GM18498 (cell line): ENCODE results near the gene CD68.
A peak's percentile ranks its signal among the peaks of the same experiment; 100 is the strongest.

Source experiments
- ATAC-seq: cut with Tn5 transposase; IDR thresholded peaks from one replicate; pipeline ENCODE4 v1.9.1; 2021; ENCODE audit warnings: mild to moderate bottlenecking, moderate library complexity; ENCODE audit not compliant: unreplicated experiment

CD68 gene, protein sequence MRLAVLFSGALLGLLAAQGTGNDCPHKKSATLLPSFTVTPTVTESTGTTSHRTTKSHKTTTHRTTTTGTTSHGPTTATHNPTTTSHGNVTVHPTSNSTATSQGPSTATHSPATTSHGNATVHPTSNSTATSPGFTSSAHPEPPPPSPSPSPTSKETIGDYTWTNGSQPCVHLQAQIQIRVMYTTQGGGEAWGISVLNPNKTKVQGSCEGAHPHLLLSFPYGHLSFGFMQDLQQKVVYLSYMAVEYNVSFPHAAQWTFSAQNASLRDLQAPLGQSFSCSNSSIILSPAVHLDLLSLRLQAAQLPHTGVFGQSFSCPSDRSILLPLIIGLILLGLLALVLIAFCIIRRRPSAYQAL

DNA sequence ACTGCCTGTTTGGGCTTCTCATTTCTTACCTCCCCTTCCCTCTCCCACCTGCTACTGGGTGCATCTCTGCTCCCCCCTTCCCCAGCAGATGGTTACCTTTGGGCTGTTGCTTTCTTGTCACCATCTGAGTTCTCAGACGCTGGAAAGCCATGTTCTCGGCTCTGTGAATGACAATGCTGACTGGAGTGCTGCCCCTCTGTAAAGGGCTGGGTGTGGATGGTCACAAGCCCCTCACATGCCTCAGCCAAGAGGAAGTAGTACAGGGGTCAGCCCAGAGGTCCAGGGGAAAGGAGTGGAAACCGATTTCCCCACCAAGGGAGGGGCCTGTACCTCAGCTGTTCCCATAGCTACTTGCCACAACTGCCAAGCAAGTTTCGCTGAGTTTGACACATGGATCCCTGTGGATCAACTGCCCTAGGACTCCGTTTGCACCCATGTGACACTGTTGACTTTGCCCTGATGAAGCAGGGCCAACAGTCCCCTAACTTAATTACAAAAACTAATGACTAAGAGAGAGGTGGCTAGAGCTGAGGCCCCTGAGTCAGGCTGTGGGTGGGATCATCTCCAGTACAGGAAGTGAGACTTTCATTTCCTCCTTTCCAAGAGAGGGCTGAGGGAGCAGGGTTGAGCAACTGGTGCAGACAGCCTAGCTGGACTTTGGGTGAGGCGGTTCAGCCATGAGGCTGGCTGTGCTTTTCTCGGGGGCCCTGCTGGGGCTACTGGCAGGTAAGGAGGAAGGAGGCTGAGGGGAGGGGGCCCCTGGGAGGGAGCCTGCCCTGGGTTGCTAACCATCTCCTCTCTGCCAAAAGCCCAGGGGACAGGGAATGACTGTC lies at the start of gene CD68:
CD68 (plus strand) TSS at position 638 of the 833 bp plus-strand sequence; CDS start at position 678, 40 bp downstream.
- no peak for ATAC-seq

DNA sequence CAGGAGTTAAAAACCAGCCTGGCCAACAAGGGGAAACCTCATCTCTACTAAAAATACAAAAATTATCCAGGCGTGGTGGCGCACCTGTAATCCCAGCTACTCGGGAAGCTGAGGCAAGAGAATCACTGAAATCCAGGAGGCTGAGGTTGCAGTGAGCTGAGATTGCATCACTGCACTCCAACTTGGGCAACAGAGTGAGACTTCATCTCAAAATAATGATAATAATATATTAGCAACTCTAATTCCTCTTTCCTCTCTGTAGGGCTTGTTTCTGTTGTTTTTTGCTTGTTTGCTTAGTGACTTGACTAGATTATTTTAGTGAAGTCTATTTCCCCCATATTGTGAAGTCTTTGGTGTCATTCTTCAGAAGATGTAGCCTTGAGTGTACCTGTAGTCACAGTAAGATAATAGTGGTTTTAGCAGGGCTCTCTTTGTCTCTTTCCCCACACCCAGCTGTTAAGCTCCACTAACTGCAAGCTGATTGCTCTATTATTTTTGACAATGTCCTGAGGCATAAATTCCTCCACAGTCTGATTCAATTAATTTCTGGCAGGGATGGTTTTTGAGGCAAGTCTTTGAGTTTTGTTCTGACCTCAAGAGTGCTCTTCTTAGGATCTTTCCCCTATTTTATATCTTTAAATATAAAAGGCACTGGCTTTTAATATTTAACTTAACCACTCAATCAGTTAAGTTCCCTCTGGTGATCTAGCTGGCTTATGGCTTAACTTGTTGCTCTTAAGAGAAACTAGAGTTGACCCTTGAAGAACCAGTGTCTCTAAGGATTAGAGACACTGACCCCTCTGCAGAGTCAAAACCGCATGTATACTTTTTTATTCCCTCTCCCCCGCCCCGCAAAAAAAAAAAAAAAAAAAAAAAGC lies 49.2 kb upstream of the CD68 start:
- ATAC-seq = no peak

DNA sequence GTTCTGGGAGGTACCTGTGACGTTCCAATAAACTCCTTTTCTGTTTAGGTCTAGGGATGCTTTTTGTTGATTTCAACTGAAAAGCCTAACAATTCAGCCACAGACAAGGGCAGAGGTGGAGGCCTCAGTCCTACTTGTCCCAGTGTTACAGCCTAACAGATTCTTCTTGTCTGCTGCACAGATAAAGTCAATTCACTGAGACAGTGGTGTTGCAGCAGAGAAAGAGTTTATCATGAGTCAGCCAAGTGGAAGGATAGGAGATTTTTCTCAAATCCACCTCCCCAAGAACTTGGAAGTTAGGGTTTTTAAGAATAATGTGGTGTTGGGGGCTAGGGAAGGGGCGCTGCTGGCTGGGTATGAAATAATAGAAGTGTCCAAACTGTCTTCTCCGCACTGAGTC lies 41.4 kb upstream of the CD68 start:
- ATAC-seq = no peak

DNA sequence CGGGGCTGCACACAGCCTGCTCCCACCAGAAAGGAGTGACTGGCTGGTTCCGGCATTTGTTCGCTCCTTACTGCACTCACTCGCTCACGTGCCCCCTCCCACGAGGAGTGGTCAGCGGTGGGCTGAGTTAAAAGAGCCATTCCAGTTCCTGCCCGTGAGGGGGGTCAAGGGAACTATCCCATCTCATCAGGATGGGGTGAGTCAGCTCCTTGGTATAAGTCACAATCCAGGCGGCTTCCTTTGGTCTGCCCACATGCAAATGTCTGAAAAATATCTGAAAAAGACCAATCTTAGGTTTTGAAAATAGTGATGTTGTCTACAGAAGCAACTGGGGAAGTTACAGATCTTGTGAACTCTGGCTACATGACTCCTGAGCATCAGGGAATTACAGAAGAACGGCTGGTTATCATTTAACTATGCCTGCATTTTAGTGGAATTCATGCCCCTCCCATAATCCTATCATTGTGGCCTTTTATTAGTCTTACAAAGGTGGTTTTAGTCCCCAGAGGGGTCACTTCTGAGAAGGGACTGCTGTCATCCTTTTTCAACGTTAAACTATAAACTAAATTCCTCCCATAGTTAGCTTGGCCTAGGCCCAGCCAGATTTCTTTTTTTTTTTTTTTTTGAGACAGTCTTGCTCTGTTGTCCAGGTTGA lies 40.4 kb upstream of the CD68 start:
- ATAC-seq = no peak

DNA sequence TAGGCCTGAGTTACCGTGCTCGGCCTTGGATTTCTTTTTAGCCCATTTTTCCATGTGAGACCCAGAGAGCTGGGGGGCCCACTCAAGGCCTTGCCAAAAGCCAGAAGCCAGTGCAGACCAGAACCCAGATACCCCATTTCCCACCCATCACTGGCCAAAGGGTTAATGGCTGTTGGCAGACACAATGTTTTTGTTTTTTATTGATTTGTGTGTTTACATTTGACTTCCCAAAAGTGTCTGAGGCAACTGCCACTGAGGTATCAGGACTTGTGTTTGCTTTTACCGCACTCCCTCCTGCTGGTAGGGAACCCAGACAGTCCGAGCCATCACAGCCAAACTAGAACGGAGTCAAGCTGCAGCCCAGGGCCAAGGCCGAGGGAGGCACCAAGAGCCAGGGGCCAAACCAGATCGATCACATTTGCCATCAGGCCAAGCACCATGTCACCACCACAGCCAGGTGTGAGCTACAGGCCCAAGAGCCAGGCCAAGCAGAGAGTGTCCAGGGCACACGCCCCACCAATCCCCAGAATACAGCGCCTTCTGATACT lies 38.3 kb upstream of the CD68 start:
- ATAC-seq = no peak

DNA sequence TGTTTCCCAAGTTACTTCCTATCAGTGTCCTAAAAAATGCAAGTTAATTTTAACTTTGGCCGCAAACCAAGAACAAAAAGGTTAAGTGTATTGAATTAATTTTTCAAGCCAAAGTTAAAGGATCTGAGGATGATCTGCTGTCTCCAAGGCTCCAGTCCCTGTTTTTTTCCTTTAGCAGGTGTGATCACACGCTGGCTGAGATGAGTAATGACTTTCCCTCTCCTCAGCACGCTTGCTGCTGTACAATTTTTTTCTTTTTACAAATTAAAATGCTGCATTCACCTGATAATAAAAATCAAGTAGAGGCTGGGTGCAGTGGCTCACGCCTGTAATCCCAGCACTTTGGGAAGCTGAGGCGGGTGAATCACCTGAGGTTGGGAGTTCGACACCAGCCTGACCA lies 34.5 kb upstream of the CD68 start:
- ATAC-seq = no peak

DNA sequence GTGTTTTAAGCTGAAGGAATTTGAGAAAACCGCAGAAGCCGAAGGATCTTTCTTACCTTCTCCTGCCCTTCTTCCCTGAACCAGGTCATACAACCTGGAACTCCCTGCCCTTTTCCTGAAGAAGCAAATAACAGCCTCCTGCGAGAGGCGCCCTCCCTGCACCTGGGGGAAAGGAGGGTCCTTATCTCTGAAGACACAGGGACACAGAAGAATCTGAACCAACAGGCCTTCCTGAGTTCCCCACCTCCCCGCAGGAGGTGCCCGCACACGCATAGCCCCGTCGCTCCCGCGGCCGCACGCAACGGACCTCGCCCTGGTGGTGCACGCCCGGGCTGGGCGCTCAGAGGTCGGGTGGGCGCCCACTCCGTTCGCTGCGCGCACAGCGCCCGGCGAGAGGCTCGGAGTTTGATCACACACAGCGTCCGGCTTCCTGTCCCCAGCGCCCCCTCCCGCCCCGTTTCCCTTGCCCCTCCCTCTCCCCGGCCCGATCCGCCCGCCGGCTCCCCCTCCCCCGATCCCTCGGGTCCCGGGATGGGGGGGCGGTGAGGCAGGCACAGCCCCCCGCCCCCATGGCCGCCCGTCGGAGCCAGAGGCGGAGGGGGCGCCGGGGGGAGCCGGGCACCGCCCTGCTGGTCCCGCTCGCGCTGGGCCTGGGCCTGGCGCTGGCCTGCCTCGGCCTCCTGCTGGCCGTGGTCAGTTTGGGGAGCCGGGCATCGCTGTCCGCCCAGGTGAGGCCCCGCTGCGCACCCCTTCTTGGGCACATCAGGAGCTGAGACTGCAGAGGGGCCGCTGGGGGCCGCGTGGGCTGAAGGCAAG lies 30.6 kb upstream of the CD68 start, which contains the start of gene TNFSF12:
TNFSF12 (plus strand) TSS at position 474 of the 816 bp plus-strand sequence; CDS start at position 570, 96 bp downstream.
- peak; percentile 54 for ATAC-seq

DNA sequence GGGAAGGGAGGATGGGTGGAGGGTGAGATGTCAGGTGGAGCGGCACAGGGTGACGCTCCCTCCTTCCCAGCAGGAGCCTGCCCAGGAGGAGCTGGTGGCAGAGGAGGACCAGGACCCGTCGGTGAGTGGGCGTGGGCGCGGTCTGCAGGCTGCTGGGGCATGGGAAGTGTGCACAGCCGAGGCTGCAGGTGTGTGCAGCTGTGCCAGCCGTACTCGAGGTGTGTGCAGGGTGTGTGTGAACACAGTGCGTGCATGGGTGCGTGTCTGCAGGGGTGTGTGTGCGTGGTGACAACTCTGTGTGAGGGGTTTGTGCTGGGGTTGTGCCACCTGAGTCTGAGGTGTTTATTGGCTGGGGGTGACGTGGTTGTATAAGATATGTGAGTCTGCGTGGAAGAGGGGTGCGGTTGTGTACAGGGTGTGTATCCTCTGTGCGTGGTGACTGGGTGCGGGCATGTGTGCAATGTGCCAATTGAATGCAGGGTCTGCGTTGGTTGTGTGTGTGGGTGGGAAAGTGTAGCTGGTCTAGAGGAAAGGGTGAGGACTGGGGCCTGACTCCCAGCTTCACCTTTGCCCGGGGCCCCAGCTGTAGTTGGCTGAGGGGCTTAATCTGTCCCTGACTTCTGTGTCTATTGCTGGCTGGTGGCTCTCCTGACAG lies 29.9 kb upstream of the CD68 start:
- ATAC-seq = peak; percentile 16

DNA sequence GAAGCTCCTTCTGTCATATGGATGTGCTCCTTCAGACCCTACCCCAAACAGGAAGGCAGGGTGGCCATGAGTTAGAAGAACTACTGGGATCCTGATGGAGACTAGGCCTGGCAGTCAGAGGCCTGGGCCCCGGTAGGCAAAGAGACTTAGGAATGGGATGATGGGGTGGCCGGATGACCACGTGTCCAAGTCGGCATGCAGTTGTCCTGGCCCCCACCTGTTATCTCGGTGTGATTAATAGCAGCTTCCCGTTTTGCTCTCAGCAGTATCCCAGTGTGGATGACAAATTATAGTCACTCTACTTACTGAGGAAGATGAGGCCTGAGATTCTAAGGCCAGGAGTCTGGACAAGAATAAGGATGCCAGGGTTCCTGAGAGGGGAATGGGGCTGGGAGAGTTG lies 29.1 kb upstream of the CD68 start:
- ATAC-seq = no peak

DNA sequence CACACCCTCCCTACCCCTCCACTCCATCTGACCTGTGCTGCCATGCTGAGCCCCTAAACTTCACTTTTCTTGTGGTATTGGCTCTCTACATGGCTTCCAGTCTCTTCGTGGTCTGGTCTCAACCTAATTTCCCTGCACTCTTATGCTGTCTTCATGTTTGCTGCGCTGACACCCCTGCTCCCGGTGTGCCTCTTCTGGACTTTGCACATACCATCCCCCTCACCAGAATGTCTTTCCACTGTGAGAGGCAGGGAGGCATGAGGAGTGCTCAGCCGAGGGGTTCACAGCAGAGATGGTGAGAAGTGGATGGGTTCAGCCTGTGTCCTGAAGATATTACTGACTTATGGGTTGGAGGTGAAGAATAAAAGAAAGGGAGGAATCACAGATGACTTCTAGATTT lies 28.0 kb upstream of the CD68 start:
- no peak for ATAC-seq

DNA sequence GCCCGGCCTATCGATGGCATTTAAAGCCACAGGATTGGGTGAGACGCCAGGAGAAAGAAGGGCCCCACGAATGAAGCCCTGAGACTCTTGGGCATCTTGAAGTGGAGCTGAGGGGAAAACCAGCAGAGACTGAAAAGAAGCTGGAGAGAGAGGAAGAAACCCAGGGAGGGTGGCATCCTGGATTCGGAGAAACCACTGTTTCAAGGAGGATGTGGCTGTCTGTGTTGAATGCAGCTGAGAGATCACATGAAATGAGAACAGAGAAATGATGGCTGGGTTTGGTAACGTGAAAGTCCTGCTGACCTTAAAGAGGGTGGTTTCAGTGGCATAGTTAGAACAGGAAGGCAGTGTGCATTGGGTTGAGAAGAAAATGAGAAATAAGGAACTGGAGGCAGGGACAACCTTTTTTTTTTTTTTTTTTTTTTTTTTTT lies 26.8 kb upstream of the CD68 start:
- peak; percentile 75 for ATAC-seq

DNA sequence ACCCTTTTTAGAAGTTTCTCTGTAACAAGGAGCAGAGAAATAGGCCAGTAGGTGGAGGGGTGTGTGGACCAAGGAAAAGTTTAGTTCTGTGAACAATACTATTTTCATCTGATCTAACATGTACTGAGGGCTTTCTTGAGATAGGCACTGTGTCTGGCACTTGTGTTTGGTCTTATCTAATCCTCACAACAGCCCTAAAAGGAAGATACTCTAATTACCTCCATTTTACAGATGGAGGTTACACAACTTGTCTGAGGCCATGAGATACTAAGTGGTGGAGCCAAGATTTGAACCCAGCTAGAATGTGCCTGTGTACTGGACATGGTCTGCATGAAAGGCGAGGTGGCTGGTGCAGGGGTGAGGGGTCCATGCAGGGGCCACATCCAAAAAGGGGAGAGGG lies 26.1 kb upstream of the CD68 start:
- no peak for ATAC-seq

DNA sequence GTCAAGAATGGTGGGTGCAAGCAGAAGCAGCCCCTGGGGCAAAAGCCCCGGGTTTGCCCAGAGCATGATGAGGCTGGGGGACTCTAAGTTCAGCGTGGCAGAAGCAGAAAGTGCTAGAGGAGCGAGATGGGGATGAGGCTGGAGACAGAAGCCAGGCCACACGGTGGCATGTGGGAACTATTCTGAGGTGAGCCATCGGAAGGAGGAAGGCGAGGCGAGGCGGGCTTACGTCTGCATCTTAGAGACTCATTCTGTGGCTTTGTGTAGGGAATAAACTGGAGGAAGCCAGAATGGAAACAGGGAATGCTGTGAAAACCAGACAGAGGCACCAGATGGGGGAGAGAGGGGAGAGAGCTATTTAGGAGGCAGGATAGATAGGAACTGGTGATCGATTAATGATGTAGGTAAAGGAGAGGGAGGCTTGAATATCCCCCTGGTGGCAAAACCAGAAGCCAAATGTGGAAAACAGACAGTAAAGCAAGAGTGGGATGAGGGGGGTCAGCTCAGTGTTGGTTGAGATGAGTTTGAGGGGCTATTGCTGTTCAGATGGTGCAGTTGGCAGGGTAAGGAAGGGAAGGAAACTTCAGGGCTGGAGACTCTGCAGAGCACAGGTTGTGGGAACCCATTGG lies 24.0 kb upstream of the CD68 start:
- no peak for ATAC-seq

DNA sequence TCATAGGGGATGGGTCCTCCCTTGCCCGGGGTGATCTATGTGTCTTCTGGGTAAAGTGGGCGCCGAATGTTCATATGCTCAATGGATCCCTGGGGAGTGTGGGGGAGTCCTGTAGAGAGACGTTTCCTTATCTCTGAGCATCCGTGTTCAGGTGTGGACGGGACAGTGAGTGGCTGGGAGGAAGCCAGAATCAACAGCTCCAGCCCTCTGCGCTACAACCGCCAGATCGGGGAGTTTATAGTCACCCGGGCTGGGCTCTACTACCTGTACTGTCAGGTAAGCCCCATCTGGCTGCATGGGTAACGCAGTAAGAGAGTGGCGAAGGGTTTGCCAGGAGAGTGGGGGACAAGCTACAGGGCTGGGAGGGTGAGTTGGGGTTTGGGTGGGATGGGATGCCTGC lies 22.8 kb upstream of the CD68 start:
- ATAC-seq = no peak

DNA sequence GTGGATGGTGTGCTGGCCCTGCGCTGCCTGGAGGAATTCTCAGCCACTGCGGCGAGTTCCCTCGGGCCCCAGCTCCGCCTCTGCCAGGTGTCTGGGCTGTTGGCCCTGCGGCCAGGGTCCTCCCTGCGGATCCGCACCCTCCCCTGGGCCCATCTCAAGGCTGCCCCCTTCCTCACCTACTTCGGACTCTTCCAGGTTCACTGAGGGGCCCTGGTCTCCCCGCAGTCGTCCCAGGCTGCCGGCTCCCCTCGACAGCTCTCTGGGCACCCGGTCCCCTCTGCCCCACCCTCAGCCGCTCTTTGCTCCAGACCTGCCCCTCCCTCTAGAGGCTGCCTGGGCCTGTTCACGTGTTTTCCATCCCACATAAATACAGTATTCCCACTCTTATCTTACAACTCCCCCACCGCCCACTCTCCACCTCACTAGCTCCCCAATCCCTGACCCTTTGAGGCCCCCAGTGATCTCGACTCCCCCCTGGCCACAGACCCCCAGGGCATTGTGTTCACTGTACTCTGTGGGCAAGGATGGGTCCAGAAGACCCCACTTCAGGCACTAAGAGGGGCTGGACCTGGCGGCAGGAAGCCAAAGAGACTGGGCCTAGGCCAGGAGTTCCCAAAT lies 22.2 kb upstream of the CD68 start:
- no peak for ATAC-seq

DNA sequence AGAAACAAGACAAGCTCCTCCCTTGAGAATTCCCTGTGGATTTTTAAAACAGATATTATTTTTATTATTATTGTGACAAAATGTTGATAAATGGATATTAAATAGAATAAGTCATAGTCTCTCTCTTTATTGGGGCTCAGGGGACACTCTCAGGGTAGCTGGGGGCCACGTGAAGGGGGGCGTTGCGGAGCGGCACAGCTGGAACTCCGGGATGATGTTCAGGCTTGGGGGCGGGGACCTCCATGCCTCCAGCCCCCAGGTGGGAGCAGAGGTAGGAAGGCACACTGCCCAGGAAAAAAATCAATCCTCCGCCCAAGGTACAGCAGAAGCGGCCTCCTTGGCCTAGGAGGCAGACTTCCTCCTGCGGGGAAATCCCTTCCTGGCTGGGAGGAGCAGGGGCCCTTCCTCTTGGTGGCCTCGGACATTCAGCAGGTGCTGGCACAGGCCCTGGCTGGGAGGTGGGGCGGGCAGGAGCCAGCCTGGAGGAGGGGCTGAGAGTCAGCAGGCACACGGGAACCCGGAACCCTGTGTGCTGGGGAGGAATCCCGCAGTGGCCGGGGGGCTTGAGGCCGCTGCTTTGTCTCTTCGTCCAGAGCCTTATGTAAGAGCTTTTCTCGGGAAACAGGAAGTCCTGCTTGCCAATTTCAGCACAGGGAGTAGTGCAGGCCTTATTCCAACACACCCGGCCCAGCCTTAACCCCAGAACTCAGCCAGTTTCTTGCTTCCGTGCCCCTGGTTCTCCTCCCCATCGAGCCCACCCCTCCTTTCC lies 21.5 kb upstream of the CD68 start:
- ATAC-seq = no peak
